Mucosa of rectum (tissue), 2 donors: ENCODE results near the gene SIRPA.
A peak's percentile ranks its signal among the peaks of the same experiment; 100 is the strongest.

Source experiments
- H3K27ac ChIP-seq, 2 donors: one replicate each; pipeline ENCODE4 v1.7.0; 2013; ENCODE audit warnings: inconsistent platforms in 2 of 2, low read depth in 2 of 2, low read length in 2 of 2
- H3K27me3 ChIP-seq, 2 donors: one replicate each; pipeline ENCODE4 v1.7.0; 2013; ENCODE audit warnings: low read length in 2 of 2; ENCODE audit not compliant: control insufficient read depth in 2 of 2, insufficient read depth in 2 of 2
- H3K36me3 ChIP-seq, 2 donors: one replicate each; pipeline ENCODE4 v1.7.0; 2013; ENCODE audit warnings: low read length in 2 of 2; ENCODE audit not compliant: control insufficient read depth in 2 of 2, insufficient read depth in 2 of 2
- H3K4me1 ChIP-seq, 2 donors: one replicate each; pipeline ENCODE4 v1.7.0; 2013; ENCODE audit warnings: low read length in 2 of 2, mild to moderate bottlenecking in 1 of 2; ENCODE audit not compliant: control insufficient read depth in 2 of 2, insufficient read depth in 2 of 2
- H3K4me3 ChIP-seq, 2 donors: one replicate each; pipeline ENCODE4 v1.7.0; 2013; ENCODE audit warnings: low read length in 2 of 2
- H3K9ac ChIP-seq, 2 donors: one replicate each; pipeline ENCODE4 v1.7.0; 2013; ENCODE audit warnings: low read length in 2 of 2, low read depth in 1 of 2, mild to moderate bottlenecking in 1 of 2
- H3K9me3 ChIP-seq, 2 donors: one replicate each; pipeline ENCODE4 v1.7.0; 2013; ENCODE audit warnings: low read length in 2 of 2; ENCODE audit not compliant: control insufficient read depth in 2 of 2
- donor health status: healthy.
- donor health status: Normal muscosa, but diverticular disease.

Gene SIRPA

GRCh38 chr20:1894471-1894950 lies 696 bp upstream of the SIRPA start:
- peaks cover 4 to 7% of the 10 kb centered on the region in 2 donors for H3K27me3 ChIP-seq
- peak overlapping the region; percentile 59 to 67 for H3K4me3 ChIP-seq
- H3K36me3 ChIP-seq, result no peaks in the 10 kb centered on the region
- H3K9me3 ChIP-seq, result no peaks in the 10 kb centered on the region
- H3K9ac ChIP-seq, result peak overlapping the region in 1 of 2 donors; percentile 42
- peaks cover 6 to 12% of the 10 kb centered on the region in 2 donors for H3K4me1 ChIP-seq
- H3K27ac ChIP-seq, result peak overlapping the region; percentile 46 to 75

DNA sequence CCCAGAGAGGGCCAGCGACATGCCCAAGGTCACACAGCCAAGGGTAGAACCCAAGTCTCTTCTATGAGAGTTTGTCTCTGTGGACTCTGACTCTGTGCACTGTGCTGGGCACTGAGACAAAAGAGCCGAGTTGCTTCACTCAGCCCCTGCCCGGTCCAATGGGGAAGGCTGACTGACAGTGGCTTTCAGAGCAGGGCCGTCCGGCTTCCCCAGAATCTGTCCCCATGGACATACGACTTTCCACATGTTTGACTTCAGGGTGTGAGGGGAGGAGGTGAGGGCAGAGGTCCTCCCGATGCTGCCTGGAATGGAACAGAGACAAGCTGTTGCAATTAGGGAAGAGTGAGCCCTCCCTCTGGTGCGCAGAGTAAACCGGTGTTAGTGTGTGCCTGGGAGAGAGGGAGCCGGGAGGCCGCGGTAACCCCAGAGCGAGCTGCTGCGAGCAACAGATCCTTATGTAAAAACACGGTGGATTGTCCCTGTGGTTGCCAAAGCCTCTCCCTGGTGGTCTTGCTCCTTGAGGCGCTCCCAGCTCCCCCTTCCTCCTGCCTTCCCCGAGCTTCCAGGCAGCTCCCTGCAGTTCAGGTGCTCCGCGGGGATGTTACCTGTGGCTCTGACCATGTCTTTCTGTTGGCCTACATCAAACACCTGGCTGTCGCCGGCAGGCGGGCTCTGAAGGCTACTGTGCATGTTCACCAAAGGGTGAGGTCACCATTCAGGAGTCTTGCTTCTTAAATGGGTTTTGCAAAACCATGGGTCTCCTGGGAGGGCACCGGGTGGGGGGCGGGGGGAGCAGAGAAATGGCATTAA lies 672 bp downstream of the SIRPA start:
- no peaks in the 10 kb centered on the region for H3K36me3 ChIP-seq
- H3K27me3 ChIP-seq, result peaks cover 3 to 5% of the 10 kb centered on the region in 2 donors
- peaks cover 6 to 12% of the 10 kb centered on the region in 2 donors for H3K4me1 ChIP-seq
- peak overlapping the region; percentile 45 to 76 for H3K4me3 ChIP-seq
- H3K27ac ChIP-seq, result peak overlapping the region; percentile 67 to 75
- H3K9ac ChIP-seq, result peak overlapping the region; percentile 44 to 56
- H3K9me3 ChIP-seq, result no peaks in the 10 kb centered on the region

GRCh38 chr20:1896484-1897258 lies 1.5 kb downstream of the SIRPA start:
- Histone ChIP-seq H3K27me3 (peaks cover 3 to 5% of the 10 kb centered on the region in 2 donors), H3K9ac (no peak overlapping the region), H3K36me3 (no peaks in the 10 kb centered on the region), H3K27ac (peak overlapping the region in 1 of 2 donors; percentile 75), H3K4me1 (peaks cover 6 to 12% of the 10 kb centered on the region in 2 donors), H3K9me3 (no peaks in the 10 kb centered on the region), H3K4me3 (peak overlapping the region in 1 of 2 donors; percentile 76)

DNA sequence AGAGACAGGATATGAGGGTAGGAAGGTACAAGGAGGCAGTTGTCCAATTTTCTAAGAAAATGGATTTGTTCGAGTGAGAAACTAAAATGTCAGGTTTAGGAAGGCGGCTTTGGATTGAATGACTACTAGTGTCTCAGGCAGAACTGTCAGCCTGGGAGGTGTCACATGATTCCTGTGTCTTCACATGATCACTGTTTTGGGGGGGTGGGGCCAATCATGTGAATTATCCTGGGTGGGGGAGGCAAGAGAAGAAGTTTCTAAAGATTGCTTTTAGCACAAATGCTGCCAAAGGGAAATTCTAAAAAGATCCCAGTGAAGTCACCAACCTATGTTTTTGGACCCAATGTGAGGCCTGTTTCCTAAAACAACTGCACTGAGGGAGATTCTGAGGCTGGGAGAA lies 2.3 kb downstream of the SIRPA start:
- Histone ChIP-seq H3K27me3 (peaks cover 3 to 5% of the 10 kb centered on the region in 2 donors), H3K4me3 (no peak overlapping the region), H3K4me1 (peaks cover 6 to 12% of the 10 kb centered on the region in 2 donors), H3K27ac (peak overlapping the region; percentile 48 to 67), H3K9me3 (no peaks in the 10 kb centered on the region), H3K9ac (no peak overlapping the region), H3K36me3 (no peaks in the 10 kb centered on the region)

DNA sequence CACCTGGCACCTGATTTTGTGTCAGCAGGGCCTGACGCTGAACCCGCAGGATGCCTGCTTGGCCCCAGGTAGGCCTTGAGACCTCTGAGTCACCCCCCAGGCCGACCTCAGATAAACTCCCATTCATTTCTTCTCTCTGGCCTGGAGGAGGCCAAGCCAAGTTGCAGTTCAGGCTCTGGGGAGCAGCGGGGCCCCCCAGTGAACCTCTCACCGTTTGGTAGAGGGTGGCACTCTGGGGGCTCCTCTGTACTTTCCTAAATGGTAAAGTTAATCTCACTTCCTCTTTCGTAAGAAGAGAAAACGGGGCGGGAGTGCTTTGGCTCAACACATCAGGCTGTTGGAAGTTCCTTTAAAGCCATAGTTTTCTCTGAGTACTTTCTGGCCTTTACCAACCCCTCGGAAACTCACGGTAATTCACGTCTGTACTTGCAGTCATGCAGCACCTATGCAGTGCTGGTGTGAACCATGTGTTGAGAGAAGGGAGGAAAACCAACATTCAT lies 2.8 kb downstream of the SIRPA start:
- no peaks in the 10 kb centered on the region for H3K36me3 ChIP-seq
- no peaks in the 10 kb centered on the region for H3K9me3 ChIP-seq
- H3K27me3 ChIP-seq, result peaks cover 3 to 5% of the 10 kb centered on the region in 2 donors
- H3K27ac ChIP-seq, result peak overlapping the region; percentile 48 to 67
- H3K9ac ChIP-seq, result no peak overlapping the region
- H3K4me1 ChIP-seq, result peaks cover 6 to 12% of the 10 kb centered on the region in 2 donors
- H3K4me3 ChIP-seq, result no peak overlapping the region

- H3K27me3 ChIP-seq, result peaks cover 3 to 5% of the 10 kb centered on the region in 2 donors
- H3K36me3 ChIP-seq, result no peaks in the 10 kb centered on the region
- H3K9me3 ChIP-seq, result no peaks in the 10 kb centered on the region
- H3K4me1 ChIP-seq, result peaks cover 6 to 12% of the 10 kb centered on the region in 2 donors
- no peak overlapping the region for H3K9ac ChIP-seq
- no peak overlapping the region for H3K4me3 ChIP-seq
- H3K27ac ChIP-seq, result peak overlapping the region in 1 of 2 donors; percentile 67
Observed at GRCh38 chr20:1898482-1899240, 3.5 kb downstream of the SIRPA start.

GRCh38 chr20:1899241-1899525 lies 4.0 kb downstream of the SIRPA start:
- no peak overlapping the region for H3K9ac ChIP-seq
- no peak overlapping the region for H3K27ac ChIP-seq
- no peaks in the 10 kb centered on the region for H3K36me3 ChIP-seq
- peaks cover 3 to 5% of the 10 kb centered on the region in 2 donors for H3K27me3 ChIP-seq
- H3K4me1 ChIP-seq, result peaks cover 6 to 12% of the 10 kb centered on the region in 2 donors
- no peak overlapping the region for H3K4me3 ChIP-seq
- H3K9me3 ChIP-seq, result no peaks in the 10 kb centered on the region

- Histone ChIP-seq H3K9ac (no peak overlapping the region), H3K9me3 (no peaks in the 10 kb centered on the region), H3K27me3 (peaks cover 3 to 5% of the 10 kb centered on the region in 2 donors), H3K36me3 (no peaks in the 10 kb centered on the region), H3K4me3 (no peak overlapping the region), H3K27ac (no peak overlapping the region), H3K4me1 (peaks cover 6 to 11% of the 10 kb centered on the region in 2 donors)
Observed at GRCh38 chr20:1900321-1900801, 5.2 kb downstream of the SIRPA start.

- H3K4me3 ChIP-seq, result no peak overlapping the region
- H3K9ac ChIP-seq, result no peak overlapping the region
- H3K27me3 ChIP-seq, result no peaks in the 10 kb centered on the region
- no peaks in the 10 kb centered on the region for H3K36me3 ChIP-seq
- no peak overlapping the region for H3K27ac ChIP-seq
- no peaks in the 10 kb centered on the region for H3K9me3 ChIP-seq
- H3K4me1 ChIP-seq, result peaks cover 0 to 6% of the 10 kb centered on the region in 2 donors
Observed at GRCh38 chr20:1901704-1902103, 6.5 kb downstream of the SIRPA start.
